IMR-90 (cell line): ENCODE results near the gene MLLT10. TPM values are rescaled to one million over a fixed set of nuclear protein-coding genes. Genes with fewer than 3 reads are reported as not detected.

ENCODE experiments used
- ATAC-seq: fragments of 200-7000 bp; cut with Tn5 transposase; 2 replicates; pipeline ENCODE4 v1.9.1; 2020; ENCODE audit warnings: low read depth, mild to moderate bottlenecking, moderate library complexity
- BruUV-seq: library from RNA; stranded (reverse); fragments of 400-500 nt; replicated peaks from 2 replicates; lab custom pipeline; 2021; lab: Mats Ljungman, UMichigan
- CTCF ChIA-PET: fragments of 300-600 bp; formaldehyde crosslinking; extraction: SDS; loops from one replicate; lab custom pipeline; 2021; ENCODE audit warnings: antibody characterized with exemption; lab: Yijun Ruan, JAX
- POLR2A ChIA-PET: fragments of 300-600 bp; sonication (Branson Sonifier 250); formaldehyde crosslinking; loops from one replicate; lab custom pipeline; 2022; ENCODE audit warnings: antibody characterized with exemption; ENCODE audit not compliant: unreplicated experiment; lab: Charles Lee
- DNase-seq: peaks from one replicate; pipeline ENCODE4 v3.0.0; 2013
- H2AFZ ChIP-seq: replicated peaks from 2 replicates; pipeline ENCODE3; 2013; ENCODE audit warnings: low read length, mild to moderate bottlenecking; ENCODE audit not compliant: poor library complexity
- H2AK5ac ChIP-seq: 2 replicates; pipeline ENCODE4 v1.6.1; 2013; ENCODE audit warnings: low read depth, low read length, inconsistent platforms
- H2AK9ac ChIP-seq: replicated peaks from 2 replicates; pipeline ENCODE3; 2013; ENCODE audit warnings: mild to moderate bottlenecking, low read depth, low read length, moderate library complexity; ENCODE audit not compliant: poor library complexity
- H2BK120ac ChIP-seq: 2 replicates; pipeline ENCODE4 v1.6.1; 2013; ENCODE audit warnings: low read depth, low read length, inconsistent platforms
- H2BK15ac ChIP-seq: 3 replicates; pipeline ENCODE4 v1.6.1; 2013; ENCODE audit warnings: low read depth, low read length, inconsistent platforms
- H2BK20ac ChIP-seq: 2 replicates; pipeline ENCODE4 v1.6.1; 2013; ENCODE audit warnings: low read depth, mild to moderate bottlenecking, inconsistent platforms, low read length, moderate library complexity
- H2BK5ac ChIP-seq: 2 replicates; pipeline ENCODE4 v1.6.1; 2013; ENCODE audit warnings: mild to moderate bottlenecking, low read depth, low read length, inconsistent platforms; ENCODE audit not compliant: poor library complexity, severe bottlenecking
- H3K14ac ChIP-seq: replicated peaks from 2 replicates; pipeline ENCODE4 v1.6.1; 2013; ENCODE audit warnings: low read depth, low read length, inconsistent platforms
- H3K18ac ChIP-seq: 2 replicates; pipeline ENCODE4 v1.6.1; 2013; ENCODE audit warnings: low read depth, low read length, control low read depth
- H3K23ac ChIP-seq: 2 replicates; pipeline ENCODE4 v1.6.1; 2013; ENCODE audit warnings: low read depth, low read length, inconsistent platforms
- H3K27ac ChIP-seq: 2 replicates; pipeline ENCODE4 v1.5.1; 2013; ENCODE audit warnings: mild to moderate bottlenecking, control low read depth, low read length; ENCODE audit not compliant: insufficient read depth
- H3K27me3 ChIP-seq: 2 replicates; pipeline ENCODE4 v1.6.1; 2013; ENCODE audit warnings: low read length; ENCODE audit not compliant: control insufficient read depth, insufficient read depth
- H3K36me3 ChIP-seq: 2 replicates; pipeline ENCODE4 v1.6.1; 2013; ENCODE audit warnings: low read length, mixed read lengths; ENCODE audit not compliant: control insufficient read depth, insufficient read depth
- H3K4ac ChIP-seq: 2 replicates; pipeline ENCODE4 v1.6.1; 2013; ENCODE audit warnings: low read depth, low read length, inconsistent platforms
- H3K4me1 ChIP-seq: 2 replicates; pipeline ENCODE4 v1.6.1; 2013; ENCODE audit warnings: low read length, mixed read lengths; ENCODE audit not compliant: control insufficient read depth, insufficient read depth
- H3K4me2 ChIP-seq: 2 replicates; pipeline ENCODE4 v1.6.1; 2013; ENCODE audit warnings: low read depth, mild to moderate bottlenecking, control low read depth, low read length, moderate library complexity
- H3K4me3 ChIP-seq: 2 replicates; pipeline ENCODE4 v1.5.1; 2013; ENCODE audit warnings: low read depth, mild to moderate bottlenecking, control low read depth, low read length, moderate library complexity; ENCODE audit not compliant: insufficient read depth
- H3K56ac ChIP-seq: 2 replicates; pipeline ENCODE4 v1.6.1; 2013; ENCODE audit warnings: low read length, inconsistent platforms; ENCODE audit not compliant: insufficient read depth; ENCODE audit errors: extremely low read depth
- H3K79me1 ChIP-seq, 2 experiments: 2 replicates each; pipeline ENCODE4 v1.6.1; 2013; ENCODE audit warnings: low read length in 2 of 2, inconsistent platforms in 1 of 2, low read depth in 1 of 2
- H3K9ac ChIP-seq: 2 replicates; pipeline ENCODE4 v1.6.1; 2013; ENCODE audit warnings: low read depth, low read length, control low read depth
- H3K9me1 ChIP-seq: 2 replicates; pipeline ENCODE4 v1.6.1; 2013; ENCODE audit warnings: low read length, inconsistent platforms; ENCODE audit not compliant: insufficient read depth
- H3K9me3 ChIP-seq: 2 replicates; pipeline ENCODE4 v1.6.1; 2013; ENCODE audit warnings: low read length; ENCODE audit not compliant: control insufficient read depth, insufficient read depth
- H4K20me1 ChIP-seq: 2 replicates; pipeline ENCODE4 v1.6.1; 2013; ENCODE audit warnings: low read length, inconsistent platforms; ENCODE audit not compliant: insufficient read depth
- H4K5ac ChIP-seq: 2 replicates; pipeline ENCODE4 v1.6.1; 2013; ENCODE audit warnings: mild to moderate bottlenecking, low read depth, low read length, control low read depth
- H4K8ac ChIP-seq, 2 experiments: 2 replicates each; pipeline ENCODE4 v1.6.1; 2013; ENCODE audit warnings: low read depth in 2 of 2, low read length in 2 of 2, control low read depth in 1 of 2, inconsistent platforms in 1 of 2
- H4K91ac ChIP-seq: 2 replicates; pipeline ENCODE4 v1.6.1; 2013; ENCODE audit warnings: low read depth, low read length, inconsistent platforms; ENCODE audit not compliant: insufficient read depth
- CEBPB ChIP-seq: IDR thresholded peaks from 2 replicates; pipeline ENCODE4 v1.6.1; 2012; ENCODE audit warnings: low read depth, low read length, improper control_type of control experiment
- FOS ChIP-seq: fragments of 150-350 bp; IDR thresholded peaks from 2 replicates; pipeline ENCODE4 v1.6.1; 2016; ENCODE audit warnings: low read depth, low read length
- RFX5 ChIP-seq: IDR thresholded peaks from 2 replicates; pipeline ENCODE4 v1.8.0; 2012; ENCODE audit warnings: low read depth, mild to moderate bottlenecking, low read length, moderate library complexity
- SMC3 ChIP-seq: fragments of 150-350 bp; IDR thresholded peaks from 2 replicates; pipeline ENCODE4 v1.6.1; 2016; ENCODE audit warnings: low read depth, mild to moderate bottlenecking, antibody characterized with exemption, low read length, moderate library complexity
- dilution Hi-C: fragments of 300-500 bp; cut with HindIII; formaldehyde crosslinking; loops from one replicate; pipeline ENCODE4 v1.14.3; 2018; ENCODE audit warnings: low sequenced_read_pairs; ENCODE audit not compliant: unreplicated experiment
- in situ Hi-C: fragments of 300-500 bp; cut with MboI; formaldehyde crosslinking; loops from 3 replicates; pipeline ENCODE4 v1.14.3; 2019; ENCODE audit warnings: low sequenced_read_pairs, inconsistent platforms, mixed read lengths
- intact Hi-C: fragments of 100-400 bp; cut with micrococcal nuclease; formaldehyde crosslinking; loops from 2 replicates; pipeline ENCODE4 v1.10.0; 2022
- polyA plus RNA-seq, 3 experiments: library from polyadenylated mRNA; depleted of rRNA; stranded (reverse); fragments of >200 nt; gene quantifications; 2 replicates each; pipeline ENCODE4 v1.2.3, GENCODE V29; 2012; ENCODE audit warnings: low replicate concordance in 1 of 3
- total RNA-seq: library from RNA; depleted of rRNA; stranded (reverse); fragments of >200 nt; gene quantifications from 2 replicates; pipeline ENCODE4 v1.2.3, GENCODE V29; 2012
- TF ChIP-seq, protein P1 (sequence below): fragments of 150-350 bp; IDR thresholded peaks from 2 replicates; pipeline ENCODE4 v1.6.1; 2017; ENCODE audit warnings: mild to moderate bottlenecking, antibody characterized with exemption, low read length, low read depth

MLLT10 gene
- total and polyA plus RNA-seq, 2 of the 4 experiments (the other 2 are of a cell fraction) = 22.5 to 29.0 TPM

- Histone ChIP-seq H3K9ac (no peak overlapping the region), H2AFZ (no peak overlapping the region), H2BK120ac (no peak overlapping the region), H4K91ac (no peak overlapping the region), H3K9me1 (peaks cover 10% of the 10 kb centered on the region; the same call in 1 of the 2 replicates), H3K27me3 (no peaks in the 10 kb centered on the region), H3K4me3 (no peak overlapping the region), H3K23ac (no peak overlapping the region), H3K36me3 (peaks cover 5% of the 10 kb centered on the region), H2AK5ac (no peak overlapping the region), H3K18ac (no peak overlapping the region), H3K56ac (no peak overlapping the region), H2BK5ac (no peak overlapping the region), H3K4me1 (no peaks in the 10 kb centered on the region), H3K79me1 (peaks cover 12 to 35% of the 10 kb centered on the region in 2 experiments; a peak in 3 of 4 replicates), H3K9me3 (peaks cover 3% of the 10 kb centered on the region; the same call in 1 of the 2 replicates), H2BK20ac (no peak overlapping the region), H3K27ac (no peak overlapping the region), H2AK9ac (no peak overlapping the region), H4K5ac (no peak overlapping the region), H4K8ac (no peak overlapping the region), H4K20me1 (peaks cover 7% of the 10 kb centered on the region; the same call in 1 of the 2 replicates), H3K14ac (no peak overlapping the region), H2BK15ac (no peak overlapping the region), H3K4me2 (no peak overlapping the region), H3K4ac (no peak overlapping the region)
- no peak for DNase-seq
- in situ Hi-C loops (no loop called here), dilution Hi-C loops (no loop called here), intact Hi-C loops (no loop called here)
- TF ChIP-seq, protein P1, sequence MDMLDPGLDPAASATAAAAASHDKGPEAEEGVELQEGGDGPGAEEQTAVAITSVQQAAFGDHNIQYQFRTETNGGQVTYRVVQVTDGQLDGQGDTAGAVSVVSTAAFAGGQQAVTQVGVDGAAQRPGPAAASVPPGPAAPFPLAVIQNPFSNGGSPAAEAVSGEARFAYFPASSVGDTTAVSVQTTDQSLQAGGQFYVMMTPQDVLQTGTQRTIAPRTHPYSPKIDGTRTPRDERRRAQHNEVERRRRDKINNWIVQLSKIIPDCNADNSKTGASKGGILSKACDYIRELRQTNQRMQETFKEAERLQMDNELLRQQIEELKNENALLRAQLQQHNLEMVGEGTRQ = no peak
- TF ChIP-seq CEBPB (no peak), FOS (no peak), SMC3 (no peak), RFX5 (no peak)
- no peak for ATAC-seq
- POLR2A ChIA-PET = interaction anchor here (0.6 kb wide), 1 partner anchor 171 kb away, joined by 11 read pairs; the partner anchor contains the start of gene SKIDA1
- CTCF ChIA-PET = no interaction called here
- no TSS peak for BruUV-seq
Observed at GRCh38 chr10:21696302-21696701, 162.3 kb downstream of the MLLT10 start.
